K562 (cell line): ENCODE results near the gene SIGLEC11. TPM values are rescaled to one million over a fixed set of nuclear protein-coding genes. Genes with fewer than 3 reads are reported as not detected.

Source experiments
- ATAC-seq: fragments of 200-7000 bp; cut with Tn5 transposase; 3 replicates; pipeline ENCODE4 v1.9.1; 2020; ENCODE audit warnings: moderate library complexity
- BruUV-seq: library from RNA; stranded (reverse); fragments of 400-500 nt; replicated peaks from 2 replicates; lab custom pipeline; 2021; lab: Mats Ljungman, UMichigan
- CTCF ChIA-PET: fragments of 300-600 bp; formaldehyde crosslinking; extraction: SDS; loops from one replicate; lab custom pipeline; 2021; ENCODE audit warnings: low intra/inter-chr PET ratio; lab: Yijun Ruan, JAX
- POLR2A ChIA-PET: fragments of 300-600, 350-650 bp; sonication (Branson Sonifier 250); formaldehyde crosslinking; extraction: SDS; loops from one replicate; lab custom pipeline; 2021; ENCODE audit warnings: antibody characterized with exemption, inconsistent platforms; lab: Yijun Ruan, JAX
- DNase-seq, 4 experiments: peaks; one replicate each; pipeline versions ENCODE4 v3.0.0 to v3.0.0-alpha.2; 2011 to 2018; ENCODE audit warnings: low spot score in 3 of 4, mixed read lengths in 3 of 4; ENCODE audit errors: extremely low read depth in 1 of 4
- FAIRE-seq: peaks from 2 replicates; lab custom pipeline; 2011; peaks lifted over from hg19 to GRCh38; lab: Jason Lieb, UNC
- H2AFZ ChIP-seq: 2 replicates; pipeline ENCODE4 v1.6.0; 2011; ENCODE audit warnings: low read depth, low read length, control low read depth, inconsistent platforms
- H3K27ac ChIP-seq: fragments of 200-600 bp; 3 replicates; pipeline ENCODE4 v1.8.0; 2011; ENCODE audit warnings: low read depth, mild to moderate bottlenecking, control low read depth, inconsistent platforms, low read length, moderate library complexity, mixed read lengths; ENCODE audit errors: extremely low read depth
- H3K27me3 ChIP-seq, 2 experiments: fragments of 300-600 bp in 1 of 2; 2 replicates in 1 of 2; 3 replicates in 1 of 2; pipeline versions ENCODE4 v1.6.0 to v1.8.0; 2011; ENCODE audit warnings: inconsistent platforms in 2 of 2, low read length in 2 of 2, mild to moderate bottlenecking in 1 of 2, mixed read lengths in 1 of 2, moderate library complexity in 1 of 2; ENCODE audit not compliant: control insufficient read depth in 2 of 2, insufficient read depth in 2 of 2
- H3K36me3 ChIP-seq: fragments of 300-600 bp; 3 replicates; pipeline ENCODE4 v1.8.0; 2011; ENCODE audit warnings: mild to moderate bottlenecking, low read length, inconsistent platforms; ENCODE audit not compliant: control insufficient read depth, insufficient read depth
- H3K4me1 ChIP-seq, 2 experiments: fragments of 200-600 bp in 1 of 2; replicated peaks in 1 of 2; 2 replicates in 1 of 2; 3 replicates in 1 of 2; pipeline versions ENCODE4 v1.5.1 to v1.8.0; 2011; ENCODE audit warnings: inconsistent platforms in 2 of 2, low read length in 2 of 2, mild to moderate bottlenecking in 1 of 2, mixed read lengths in 1 of 2, moderate library complexity in 1 of 2; ENCODE audit not compliant: control insufficient read depth in 2 of 2, insufficient read depth in 2 of 2
- H3K4me2 ChIP-seq: 2 replicates; pipeline ENCODE4 v1.6.1; 2011; ENCODE audit warnings: low read length, control low read depth, inconsistent platforms, mixed read lengths; ENCODE audit not compliant: insufficient read depth
- H3K4me3 ChIP-seq: fragments of 200-600 bp; sonication (generic), shearing (Covaris generic); 2 replicates; pipeline ENCODE4 v1.5.1; 2016; ENCODE audit warnings: control low read depth, inconsistent platforms
- H3K79me2 ChIP-seq: fragments of 200-600 bp; 3 replicates; pipeline ENCODE4 v1.8.0; 2011; ENCODE audit warnings: low read length, inconsistent platforms; ENCODE audit not compliant: control insufficient read depth, insufficient read depth
- H3K9ac ChIP-seq, 2 experiments: 2 replicates each; pipeline versions ENCODE4 v1.6.0 to v1.6.1; 2011; ENCODE audit warnings: low read depth in 2 of 2, low read length in 2 of 2, control low read depth in 1 of 2, inconsistent platforms in 1 of 2, mild to moderate bottlenecking in 1 of 2, mixed read lengths in 1 of 2; ENCODE audit not compliant: insufficient read depth in 1 of 2
- H3K9me1 ChIP-seq: one replicate; pipeline ENCODE4 v1.6.0; 2011; ENCODE audit warnings: inconsistent platforms, mild to moderate bottlenecking, low read length, moderate library complexity; ENCODE audit not compliant: control insufficient read depth, insufficient read depth
- H3K9me3 ChIP-seq: replicated peaks from 2 replicates; pipeline ENCODE4 v1.5.1; 2011; ENCODE audit warnings: low read depth, low read length, inconsistent platforms; ENCODE audit not compliant: control insufficient read depth, insufficient read depth
- H4K20me1 ChIP-seq: replicated peaks from 2 replicates; pipeline ENCODE4 v1.6.1; 2011; ENCODE audit warnings: low read length, inconsistent platforms, mixed read lengths; ENCODE audit not compliant: control insufficient read depth, insufficient read depth
- AFF4 ChIP-seq: sonication (generic); formaldehyde crosslinking; IDR thresholded peaks from 2 replicates; pipeline ENCODE4 v1.8.0; 2023; ENCODE audit warnings: mild to moderate bottlenecking, missing genetic modification reagents
- ARID3B ChIP-seq: fragments of 250-450 bp; sonication (Bioruptor Pico); IDR thresholded peaks from 2 replicates; pipeline ENCODE4 v1.4.0; 2020; ENCODE audit warnings: borderline replicate concordance
- CC2D1A ChIP-seq: fragments of 450-650 bp; IDR thresholded peaks from 2 replicates; pipeline ENCODE4 v1.6.1; 2017; ENCODE audit warnings: mild to moderate bottlenecking
- E2F5 ChIP-seq: sonication (generic); formaldehyde crosslinking; IDR thresholded peaks from 2 replicates; pipeline ENCODE4 v1.8.0; 2022; ENCODE audit warnings: mild to moderate bottlenecking, missing genetic modification reagents
- E4F1 ChIP-seq: fragments of 250-450 bp; sonication (Bioruptor Pico); IDR thresholded peaks from 2 replicates; pipeline ENCODE4 v1.5.0; 2021; ENCODE audit warnings: mild to moderate bottlenecking, borderline replicate concordance
- JUN ChIP-seq, 2 experiments: sonication (generic) in 1 of 2; formaldehyde crosslinking in 1 of 2; IDR thresholded peaks; 2 replicates each; pipeline versions ENCODE4 v1.6.1 to v1.8.0; 2012 to 2022; ENCODE audit warnings: borderline replicate concordance in 2 of 2, mild to moderate bottlenecking in 2 of 2, improper control_type of control experiment in 1 of 2, low read depth in 1 of 2, low read length in 1 of 2, missing genetic modification reagents in 1 of 2
- MAFK ChIP-seq: IDR thresholded peaks from 2 replicates; pipeline ENCODE4 v1.6.1; 2011; ENCODE audit warnings: low read length, improper control_type of control experiment
- MEIS2 ChIP-seq: fragments of 450-650 bp; IDR thresholded peaks from 2 replicates; pipeline ENCODE4 v1.6.1; 2014; ENCODE audit warnings: mild to moderate bottlenecking; ENCODE audit not compliant: partially characterized antibody
- RNF2 ChIP-seq: sonication (generic); IDR thresholded peaks from 2 replicates; pipeline ENCODE4 v1.6.1; 2016
- SMARCB1 ChIP-seq: IDR thresholded peaks from 2 replicates; pipeline ENCODE4 v1.6.1; 2011; ENCODE audit warnings: improper control_type of control experiment, low read depth; ENCODE audit not compliant: insufficient read length
- U2AF2 ChIP-seq: fragments of 200-400 bp; formaldehyde crosslinking; optimal IDR thresholded peaks from 2 replicates; pipeline ENCODE3; 2017; ENCODE audit warnings: low read depth, mild to moderate bottlenecking, low read length
- ZNF282 ChIP-seq: sonication (generic); formaldehyde crosslinking; IDR thresholded peaks from 2 replicates; pipeline ENCODE4 v1.8.1; 2023; ENCODE audit warnings: missing genetic modification reagents
- WGBS: fragments of 100-300 bp; shearing (Covaris generic); methylation state at CpG from one replicate; pipeline ENCODE4 v1.1.6; 2016; ENCODE audit warnings: low coverage, mixed read lengths; ENCODE audit not compliant: insufficient coverage; ENCODE audit errors: missing lambda C conversion rate; 5-methylcytosine and 5-hydroxymethylcytosine counted together
- in situ Hi-C: fragments of 300-500 bp; cut with MboI; formaldehyde crosslinking; loops from 4 replicates; pipeline ENCODE4 v1.15.0; 2018; ENCODE audit warnings: inconsistent platforms, mixed read lengths
- intact Hi-C: fragments of 100-400 bp; cut with micrococcal nuclease; formaldehyde crosslinking; loops from 2 replicates; pipeline ENCODE4 v1.14.2; 2022
- polyA plus RNA-seq, 8 experiments: library from polyadenylated mRNA; depleted of rRNA in 4 of 8; stranded (reverse) in 5 of 8; unstranded in 3 of 8; fragments of >200 nt; fragmentation: Nextera tagmentation in 2 of 8; fragmentation: Illumina TruSeq in 1 of 8; extraction: Ambion mirVana in 2 of 8; extraction: Trizol in 1 of 8; gene quantifications; 2 replicates each; pipeline versions ENCODE4 v1.2.1 to v1.2.3, GENCODE V29; 2011 to 2014; ENCODE audit warnings: inconsistent platforms in 1 of 8, missing spikeins in 1 of 8
- total RNA-seq, 7 experiments: library from RNA; depleted of rRNA in 6 of 7; stranded (reverse); fragments of >200 nt in 6 of 7; fragmentation: Illumina TruSeq in 2 of 7; extraction: Trizol in 2 of 7; gene quantifications; 2 replicates each; pipeline versions ENCODE4 v1.2.1 to v1.2.3, GENCODE V29; 2011 to 2021; ENCODE audit warnings: low replicate concordance in 1 of 7

Gene SIGLEC11
- total and polyA plus RNA-seq, 9 of the 15 experiments (the other 6 are each of a cell fraction or from before 2014, with no cell fraction given), result not detected

DNA sequence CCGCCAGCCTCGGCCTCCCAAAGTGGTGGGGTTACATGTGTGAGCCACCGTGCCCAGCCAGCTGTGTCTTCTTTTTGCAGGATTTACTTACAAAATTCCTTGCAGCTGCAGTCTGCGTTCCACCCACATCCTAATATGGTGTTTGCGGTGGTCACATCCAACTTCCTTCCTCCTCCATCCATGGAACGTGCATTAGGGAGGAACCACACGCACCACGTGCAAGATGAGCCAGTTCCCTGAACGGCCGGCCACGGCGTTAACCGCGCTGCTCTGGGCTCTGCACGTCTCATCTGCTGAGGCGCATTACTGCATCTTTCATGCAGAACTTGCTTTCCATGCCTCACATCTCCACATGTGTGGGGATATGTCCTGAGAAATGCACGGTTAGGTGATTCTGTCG, 13.0 kb upstream of the SIGLEC11 start (continued):
- no peak for TF ChIP-seq AFF4 (CRISPR knock-in tag)
- no peak for TF ChIP-seq ARID3B (CRISPR knock-in tag)

- Histone ChIP-seq H3K4me2 (no peak overlapping the region), H3K9me1 (peaks cover 5% of the 10 kb centered on the region), H2AFZ (no peak overlapping the region), H3K27ac (no peak overlapping the region), H3K9me3 (no peaks in the 10 kb centered on the region), H3K4me1 (peaks cover 0 to 18% of the 10 kb centered on the region in 2 experiments; a peak in 3 of 5 replicates), H3K27me3 (peaks cover 4 to 12% of the 10 kb centered on the region in 2 experiments; a peak in 3 of 5 replicates), H4K20me1 (peaks cover 5% of the 10 kb centered on the region; the same call in 1 of the 2 replicates), H3K36me3 (no peaks in the 10 kb centered on the region; the same call in 2 of the 3 replicates), H3K79me2 (no peaks in the 10 kb centered on the region), H3K4me3 (no peak overlapping the region), H3K9ac (no peak overlapping the region)
- intact Hi-C loops (no loop called here), in situ Hi-C loops (no loop called here)
- ChIA-PET CTCF (no interaction called here), POLR2A (no interaction called here)
- BruUV-seq, result no TSS peak
- FAIRE-seq (no peak), ATAC-seq (no peak), DNase-seq (no peak)
- WGBS, result 19% methylated on average over 5 of the region's 6 CpGs
- TF ChIP-seq CC2D1A (no peak), RNF2 (no peak), U2AF2 (no peak), JUN (IDR thresholded peaks at IDR 0.05; ENCODE audit: borderline replicate concordance, low read depth, low read length) (no peak), JUN (CRISPR knock-in tag; IDR thresholded peaks at IDR 0.05; ENCODE audit: borderline replicate concordance) (no peak), MAFK (no peak), SMARCB1 (no peak), E2F5 (CRISPR knock-in tag) (no peak), E4F1 (no peak), MEIS2 (no peak), ZNF282 (CRISPR knock-in tag) (no peak)
Measured at GRCh38 chr19:49972841-49973240, 11.9 kb upstream of the SIGLEC11 start.
